GM21723 (cell line): Measurements from ENCODE around the gene SPATA31A7.
"Not testable (repeated sequence)": the region's sequence is repeated elsewhere in the genome, so short reads cannot be mapped to it uniquely, and the experiment has no call there.

Experiments used
- ATAC-seq: cut with Tn5 transposase; IDR thresholded peaks from one replicate; pipeline ENCODE4 v1.9.1; 2021; ENCODE audit warnings: mild to moderate bottlenecking, moderate library complexity; ENCODE audit not compliant: unreplicated experiment

SPATA31A7 gene

GRCh38 chr9:61189736-61190135 lies at the start of gene SPATA31A7:
SPATA31A7 (plus strand) TSS chr9:61190036; CDS start chr9:61190065, 29 bp downstream.
- not testable (repeated sequence) for ATAC-seq

- not testable (repeated sequence) for ATAC-seq
Measured at GRCh38 chr9:61226438-61226837, 36.6 kb downstream of the SPATA31A7 start.
